ENCODE data around the gene VAC14. TPM values are rescaled to one million over a fixed set of nuclear protein-coding genes. Genes with fewer than 3 reads are reported as not detected.

The VAC14 gene
- polyA plus RNA-seq, 3 donors: 20.7 to 49.4 (median 31.1) TPM

DNA sequence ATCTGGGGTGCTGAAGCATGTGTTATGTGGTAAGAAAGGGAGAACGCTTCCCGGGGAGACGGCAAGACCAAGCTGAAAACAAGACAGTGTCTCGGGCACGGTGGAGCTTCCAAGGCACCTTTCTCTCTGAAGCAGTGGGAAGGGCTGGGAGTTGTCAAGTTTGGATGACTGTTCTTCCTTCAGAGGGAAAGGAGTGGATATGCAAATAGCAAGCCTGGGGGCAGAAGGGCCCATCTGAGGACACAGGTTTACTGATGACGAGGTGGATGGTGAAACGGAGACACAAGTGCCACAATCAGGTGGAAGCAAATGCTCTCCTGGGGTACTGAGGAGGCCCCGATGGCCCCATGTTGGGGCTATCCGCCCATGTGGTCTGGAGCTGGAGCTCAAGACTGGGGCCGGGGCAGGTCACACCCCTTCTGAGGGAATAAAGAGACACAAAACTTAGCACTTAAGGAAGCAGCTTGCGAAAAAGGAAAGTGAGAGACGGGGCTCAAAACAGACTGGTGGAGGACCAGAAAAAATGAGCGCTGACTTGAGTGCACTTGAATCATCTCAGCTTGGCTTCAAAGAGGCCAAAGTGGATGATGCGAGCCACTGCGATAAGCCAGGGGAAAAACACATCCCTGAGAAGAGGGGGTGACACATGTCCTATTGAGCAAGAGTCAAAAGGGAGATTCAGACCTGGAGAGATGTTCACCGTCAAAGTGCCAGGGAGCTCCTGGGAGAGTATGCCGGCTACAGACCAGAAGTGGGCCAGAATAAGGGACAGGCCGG is 80.3 kb downstream of the VAC14 start:
- H3K4me1 Mint-ChIP-seq: no peaks in the 10 kb centered on the region
- H3K27me3 ChIP-seq (ENCODE audit: control insufficient read depth in 2 of 2, insufficient read depth in 2 of 2, low read length in 2 of 2): no peaks in the 10 kb centered on the region
- peaks cover 6% of the 10 kb centered on the region for H4K20me1 ChIP-seq (ENCODE audit: insufficient read depth, low read length)
- TF ChIP-seq, protein P1, sequence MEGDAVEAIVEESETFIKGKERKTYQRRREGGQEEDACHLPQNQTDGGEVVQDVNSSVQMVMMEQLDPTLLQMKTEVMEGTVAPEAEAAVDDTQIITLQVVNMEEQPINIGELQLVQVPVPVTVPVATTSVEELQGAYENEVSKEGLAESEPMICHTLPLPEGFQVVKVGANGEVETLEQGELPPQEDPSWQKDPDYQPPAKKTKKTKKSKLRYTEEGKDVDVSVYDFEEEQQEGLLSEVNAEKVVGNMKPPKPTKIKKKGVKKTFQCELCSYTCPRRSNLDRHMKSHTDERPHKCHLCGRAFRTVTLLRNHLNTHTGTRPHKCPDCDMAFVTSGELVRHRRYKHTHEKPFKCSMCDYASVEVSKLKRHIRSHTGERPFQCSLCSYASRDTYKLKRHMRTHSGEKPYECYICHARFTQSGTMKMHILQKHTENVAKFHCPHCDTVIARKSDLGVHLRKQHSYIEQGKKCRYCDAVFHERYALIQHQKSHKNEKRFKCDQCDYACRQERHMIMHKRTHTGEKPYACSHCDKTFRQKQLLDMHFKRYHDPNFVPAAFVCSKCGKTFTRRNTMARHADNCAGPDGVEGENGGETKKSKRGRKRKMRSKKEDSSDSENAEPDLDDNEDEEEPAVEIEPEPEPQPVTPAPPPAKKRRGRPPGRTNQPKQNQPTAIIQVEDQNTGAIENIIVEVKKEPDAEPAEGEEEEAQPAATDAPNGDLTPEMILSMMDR (IDR thresholded peaks at IDR 0.05): no peak
- H3K27ac Mint-ChIP-seq: peak overlapping the region in 4 of 7 donors; percentile 9 to 82 (median 54)
- no peaks in the 10 kb centered on the region for H3K4me1 ChIP-seq (ENCODE audit: control insufficient read depth in 1 of 2, insufficient read depth in 2 of 2, low read length in 2 of 2)
- H3K27ac ChIP-seq (ENCODE audit: low read depth in 1 of 2, low read length in 2 of 2): no peak overlapping the region
- peaks cover 0 to 6% (median 1%) of the 10 kb centered on the region in 7 donors for H3K9me3 Mint-ChIP-seq
- intact Hi-C loops (cut with micrococcal nuclease): no loop called here
- H3K36me3 Mint-ChIP-seq: peaks cover 71 to 93% of the 10 kb centered on the region in 2 donors
- no peak for DNase-seq
- H3K4me2 ChIP-seq (replicated peaks; ENCODE audit: extremely low read depth, low read length, poor library complexity, severe bottlenecking): no peak overlapping the region
- 95% methylated on average over 18 of the region's 18 CpGs for WGBS (ENCODE audit: insufficient coverage)
- H3K9ac ChIP-seq (ENCODE audit: insufficient read depth, low read length, poor library complexity, severe bottlenecking): no peak overlapping the region
- H3K79me2 ChIP-seq (ENCODE audit: insufficient read depth, low read length): no peaks in the 10 kb centered on the region
- no peak overlapping the region for H3K4me3 Mint-ChIP-seq
- no peak overlapping the region for H3K4me3 ChIP-seq (replicated peaks in 1 of 3; ENCODE audit: low read depth in 2 of 3, low read length in 3 of 3)
- peaks cover 55 to 87% of the 10 kb centered on the region in 2 donors for H3K36me3 ChIP-seq (replicated peaks in 1 of 2; ENCODE audit: control insufficient read depth in 1 of 2, insufficient read depth in 2 of 2, low read length in 2 of 2)
- no peaks in the 10 kb centered on the region for H3K27me3 Mint-ChIP-seq (ENCODE audit: low read depth in 3 of 3)
- no peak overlapping the region for H2AFZ ChIP-seq (ENCODE audit: insufficient read depth, low read depth, low read length, poor library complexity, severe bottlenecking)
- H3K9me3 ChIP-seq (replicated peaks in 1 of 2; ENCODE audit: control insufficient read depth in 1 of 2, insufficient read depth in 1 of 2, low read length in 2 of 2): no peaks in the 10 kb centered on the region

DNA sequence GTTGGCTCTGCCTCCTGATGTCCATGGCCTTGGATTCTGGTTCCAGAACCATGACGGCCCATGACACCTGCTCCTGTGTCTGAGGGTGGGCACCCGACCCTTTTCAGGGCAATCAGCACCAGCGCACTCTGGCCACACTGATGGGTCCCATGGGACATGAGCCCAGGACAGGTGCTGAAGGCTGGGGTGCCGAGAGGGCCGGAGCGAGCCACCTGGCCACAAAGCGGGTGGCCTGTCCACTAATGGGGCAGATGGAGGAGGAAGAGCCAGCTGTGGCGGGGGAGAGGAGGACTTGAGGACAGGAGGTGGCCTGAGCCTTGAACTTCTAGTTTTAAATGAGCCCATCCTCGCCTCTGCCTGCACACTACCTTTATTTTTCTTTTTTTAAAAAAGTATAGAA is 83.9 kb downstream of the VAC14 start:
- no peaks in the 10 kb centered on the region for H3K27me3 Mint-ChIP-seq (ENCODE audit: low read depth in 3 of 3)
- 100% methylated on average over 7 of the region's 9 CpGs for WGBS (ENCODE audit: insufficient coverage)

More for the DNA sequence above, 83.9 kb downstream of the VAC14 start:
- intact Hi-C loops (cut with micrococcal nuclease): no loop called here
- Mint-ChIP-seq H3K9me3 (peaks cover 0 to 6% (median 1%) of the 10 kb centered on the region in 7 donors), H3K36me3 (peaks cover 61 to 75% of the 10 kb centered on the region in 2 donors), H3K4me1 (no peaks in the 10 kb centered on the region), H3K27ac (no peak overlapping the region), H3K4me3 (no peak overlapping the region)
- no peaks in the 10 kb centered on the region for H3K4me1 ChIP-seq (ENCODE audit: control insufficient read depth in 1 of 2, insufficient read depth in 2 of 2, low read length in 2 of 2)
- no peaks in the 10 kb centered on the region for H3K9me3 ChIP-seq (replicated peaks in 1 of 2; ENCODE audit: control insufficient read depth in 1 of 2, insufficient read depth in 1 of 2, low read length in 2 of 2)
- H4K20me1 ChIP-seq (ENCODE audit: insufficient read depth, low read length): peaks cover 6% of the 10 kb centered on the region
- H3K4me3 ChIP-seq (replicated peaks in 1 of 3; ENCODE audit: low read depth in 2 of 3, low read length in 3 of 3): no peak overlapping the region
- no peak overlapping the region for H3K9ac ChIP-seq (ENCODE audit: insufficient read depth, low read length, poor library complexity, severe bottlenecking)
- no peak overlapping the region for H3K27ac ChIP-seq (ENCODE audit: low read depth in 1 of 2, low read length in 2 of 2)
- no peaks in the 10 kb centered on the region for H3K27me3 ChIP-seq (ENCODE audit: control insufficient read depth in 2 of 2, insufficient read depth in 2 of 2, low read length in 2 of 2)
- H3K36me3 ChIP-seq (replicated peaks in 1 of 2; ENCODE audit: control insufficient read depth in 1 of 2, insufficient read depth in 2 of 2, low read length in 2 of 2): peaks cover 42 to 72% of the 10 kb centered on the region in 2 donors
- H2AFZ ChIP-seq (ENCODE audit: insufficient read depth, low read depth, low read length, poor library complexity, severe bottlenecking): no peak overlapping the region
- no peaks in the 10 kb centered on the region for H3K79me2 ChIP-seq (ENCODE audit: insufficient read depth, low read length)
- TF ChIP-seq, protein P1 (IDR thresholded peaks at IDR 0.05): no peak
- H3K4me2 ChIP-seq (replicated peaks; ENCODE audit: extremely low read depth, low read length, poor library complexity, severe bottlenecking): no peak overlapping the region
- DNase-seq: no peak
